ELF-1 (cell line): ENCODE results near the gene EHBP1.
A peak's percentile ranks its signal among the peaks of the same experiment; 100 is the strongest.
"Not testable (repeated sequence)": the region's sequence is repeated elsewhere in the genome, so short reads cannot be mapped to it uniquely, and the experiment has no call there.

ENCODE experiments used
- DNase-seq: peaks from one replicate; pipeline ENCODE4 v3.0.0-alpha.2; 2016; ENCODE audit warnings: low read depth, low spot score

Gene EHBP1

DNA sequence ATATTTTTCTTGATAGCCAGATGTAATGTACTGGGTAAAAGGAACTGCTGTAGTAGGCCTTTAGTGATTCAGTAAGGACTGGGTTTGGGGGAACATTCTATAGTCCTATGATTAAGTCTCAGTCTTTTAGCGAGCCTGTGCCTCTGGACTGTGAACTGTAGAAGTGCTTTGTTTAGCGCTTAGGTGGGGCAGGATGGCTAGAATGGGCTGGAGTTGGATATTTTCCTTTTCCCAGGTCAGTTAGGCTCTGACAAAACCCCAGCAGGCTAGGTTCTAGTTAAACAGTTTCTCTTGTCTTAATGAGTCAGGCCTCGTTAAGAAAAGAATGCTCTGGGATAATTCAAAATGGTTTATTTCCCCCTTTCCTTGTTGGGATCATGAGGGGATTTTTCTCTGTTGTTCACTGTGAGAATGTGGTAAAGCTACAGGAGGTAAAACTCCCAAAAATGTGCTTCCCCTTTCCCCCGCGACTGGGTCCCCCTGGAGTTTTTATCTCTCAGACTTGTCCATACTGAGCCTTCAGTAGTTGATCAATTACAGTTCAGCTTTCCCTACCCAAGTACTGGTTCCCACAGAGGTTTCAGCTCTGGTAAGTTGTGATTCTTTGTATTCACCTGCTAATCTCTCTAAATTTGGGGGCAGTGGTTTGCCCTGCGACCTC is 31.5 kb downstream of the EHBP1 start:
- peak; percentile 12 for DNase-seq

DNA sequence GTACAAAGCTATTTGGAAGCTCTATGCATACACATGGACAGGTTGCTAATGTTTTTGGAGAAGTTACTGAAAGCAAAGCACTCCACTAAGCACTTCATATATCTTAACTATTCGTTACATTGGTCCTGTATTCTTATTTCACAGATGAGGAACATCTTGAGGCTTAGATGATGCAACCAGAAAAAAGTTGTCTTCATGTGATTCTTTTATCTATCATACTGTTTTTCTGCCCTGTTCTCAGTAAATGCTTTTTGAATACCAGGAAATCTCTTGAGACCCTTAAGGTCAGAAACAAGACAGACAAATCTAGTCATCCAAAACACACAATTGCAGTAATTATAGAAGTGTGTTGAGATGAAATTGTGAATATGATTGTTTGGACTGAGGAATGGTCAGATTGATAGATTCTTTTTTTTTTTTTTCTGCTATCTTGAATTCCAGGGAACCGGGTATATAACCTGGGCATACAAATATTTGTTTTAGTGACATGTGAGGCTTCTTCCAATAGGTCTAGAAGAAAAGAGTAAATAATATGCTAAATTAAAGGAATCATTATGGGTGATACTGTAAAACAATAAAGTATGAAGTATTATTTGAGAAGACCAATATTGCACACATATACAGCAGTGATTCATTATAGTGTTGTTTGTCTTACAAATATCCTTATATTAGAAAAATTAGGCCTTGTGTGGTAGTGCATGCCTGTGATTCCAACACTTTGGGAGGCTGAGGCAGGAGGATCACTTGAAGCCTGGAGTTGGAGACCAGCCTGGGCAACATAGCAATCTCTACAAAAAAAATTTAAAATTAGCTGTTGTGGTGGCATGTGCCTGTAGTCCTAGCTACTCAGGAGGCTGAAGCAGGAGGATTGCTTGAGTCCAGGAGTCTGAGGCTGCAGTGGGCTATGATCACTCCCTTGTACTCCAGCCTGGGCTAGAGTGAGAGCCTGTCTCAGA is 33.7 kb downstream of the EHBP1 start:
- no peak for DNase-seq

- no peak for DNase-seq
These were observed 34.7 kb downstream of the EHBP1 start for GRCh38 chr2:62740221-62740620.

DNA sequence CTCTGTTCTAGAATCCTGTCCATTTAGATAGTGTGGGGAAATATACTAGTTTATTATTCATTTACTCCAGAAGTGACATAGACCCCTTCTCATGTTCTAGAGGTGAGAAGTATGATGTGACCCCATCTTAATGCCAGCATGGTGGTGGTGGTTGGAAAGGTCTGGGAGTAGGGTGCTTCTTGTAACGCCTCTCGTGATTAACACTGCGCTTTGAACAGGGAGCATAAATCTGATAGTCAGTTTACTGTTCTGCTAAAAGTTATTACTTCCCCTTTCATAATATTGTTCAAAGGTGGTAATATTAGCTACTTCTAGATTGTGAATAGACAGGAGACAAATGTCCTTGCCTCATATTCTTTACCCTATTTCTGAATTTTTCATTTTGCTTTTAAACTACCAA is 35.6 kb downstream of the EHBP1 start:
- DNase-seq, result no peak

- no peak for DNase-seq
These were observed 36.6 kb downstream of the EHBP1 start for GRCh38 chr2:62741954-62742722.

DNA sequence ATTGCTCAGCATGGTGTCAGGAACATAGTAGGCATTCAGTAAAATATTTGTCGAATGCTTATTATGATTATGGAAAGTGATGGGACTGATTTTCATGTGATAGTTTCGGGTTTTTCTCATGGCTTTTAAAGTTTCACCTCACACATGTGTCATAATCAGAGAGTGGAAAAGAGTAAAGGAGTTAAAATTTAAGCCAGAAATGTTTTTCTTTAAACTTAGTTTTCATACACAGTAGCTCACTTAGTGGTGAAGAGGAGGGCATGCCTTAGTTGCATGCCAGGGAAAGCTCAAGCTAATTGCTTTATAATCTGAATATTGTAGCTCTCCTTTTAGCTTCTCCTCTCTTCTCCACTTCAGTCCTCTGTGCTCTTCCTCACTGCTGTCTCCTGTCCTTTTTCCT is 38.0 kb downstream of the EHBP1 start:
- no peak for DNase-seq

GRCh38 chr2:62744603-62745002 is 39.1 kb downstream of the EHBP1 start:
- DNase-seq, result no peak

GRCh38 chr2:62745891-62746481 is 40.5 kb downstream of the EHBP1 start:
- DNase-seq, result no peak

GRCh38 chr2:62747169-62747568 is 41.7 kb downstream of the EHBP1 start:
- DNase-seq, result no peak

DNA sequence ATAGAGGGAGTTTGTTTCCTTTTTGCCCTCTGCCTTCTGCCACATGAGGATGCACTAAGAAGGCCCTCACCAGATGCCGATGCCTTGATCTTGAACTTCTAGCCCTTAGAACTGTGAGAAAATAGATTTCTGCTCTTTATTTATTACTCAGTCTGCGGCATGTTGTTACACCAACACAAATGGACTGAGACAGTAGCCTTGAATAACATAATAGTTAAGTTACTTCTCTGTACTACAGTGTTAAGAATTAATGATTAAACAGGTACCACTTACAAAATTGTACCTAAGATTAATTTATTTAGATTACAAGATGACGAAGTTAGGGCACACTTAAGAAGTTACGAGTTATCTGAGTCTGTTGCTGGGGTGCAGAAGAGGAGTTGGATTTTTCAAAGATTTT is 42.4 kb downstream of the EHBP1 start:
- no peak for DNase-seq

- DNase-seq, result not testable (repeated sequence)
These were observed 43.6 kb downstream of the EHBP1 start for GRCh38 chr2:62749111-62749510.

- DNase-seq, result no peak
These were observed 51.5 kb downstream of the EHBP1 start for GRCh38 chr2:62757029-62757428.

DNA sequence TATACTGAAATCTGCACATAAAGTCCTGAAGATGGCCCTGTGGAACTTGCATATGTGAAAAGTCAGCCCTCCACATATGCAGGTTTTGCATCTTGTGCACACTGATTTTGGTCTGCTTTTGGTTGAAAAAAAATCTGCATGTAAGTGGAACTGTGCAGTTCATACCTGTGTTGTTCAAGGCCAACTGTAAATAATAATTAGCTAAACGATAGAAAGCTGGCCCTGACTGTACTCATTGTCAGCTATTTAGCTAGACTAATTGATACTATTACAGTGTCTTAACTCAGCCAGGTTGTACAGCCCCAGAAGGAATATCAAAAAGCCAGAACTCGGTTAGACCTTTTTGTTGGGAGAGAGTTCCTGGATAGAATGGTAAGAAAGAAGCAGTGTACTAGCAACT is 54.5 kb downstream of the EHBP1 start:
- DNase-seq, result no peak

- no peak for DNase-seq
These were observed 55.0 kb downstream of the EHBP1 start for GRCh38 chr2:62760555-62760954.

DNA sequence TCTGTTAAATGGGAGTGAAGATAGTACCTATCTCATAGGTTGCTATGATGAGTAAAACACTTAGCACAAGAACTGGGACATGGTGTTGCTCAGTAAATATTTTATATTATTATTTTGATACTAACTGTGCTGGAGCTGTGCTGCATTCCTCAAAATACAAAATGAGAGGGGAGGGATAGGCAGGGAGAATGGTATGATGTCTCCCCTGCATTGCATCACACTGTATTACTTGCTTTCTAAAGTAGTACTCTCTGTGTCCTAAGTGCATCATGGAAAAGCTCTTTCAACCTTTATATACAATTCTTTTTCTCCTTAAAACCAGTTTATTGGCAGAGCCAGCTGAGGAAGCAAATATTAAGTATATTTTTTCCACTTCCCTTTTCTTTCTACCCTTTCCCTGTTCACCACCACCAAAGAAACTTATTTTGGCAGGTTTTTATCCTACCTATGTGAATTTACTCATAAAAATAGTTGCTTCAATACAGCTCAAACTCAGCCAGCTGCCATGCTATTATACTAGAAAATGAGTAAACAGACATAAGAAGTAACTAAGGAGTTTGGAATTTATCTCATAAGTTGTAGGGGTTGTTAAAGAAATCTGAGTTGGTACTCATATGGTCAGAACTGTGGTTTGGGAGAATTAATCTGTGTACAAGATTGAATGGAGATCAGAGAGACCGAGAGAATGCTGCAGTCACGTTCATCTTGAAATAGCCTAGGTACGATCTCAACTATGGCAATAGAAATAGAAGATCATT is 60.3 kb downstream of the EHBP1 start:
- no peak for DNase-seq

DNA sequence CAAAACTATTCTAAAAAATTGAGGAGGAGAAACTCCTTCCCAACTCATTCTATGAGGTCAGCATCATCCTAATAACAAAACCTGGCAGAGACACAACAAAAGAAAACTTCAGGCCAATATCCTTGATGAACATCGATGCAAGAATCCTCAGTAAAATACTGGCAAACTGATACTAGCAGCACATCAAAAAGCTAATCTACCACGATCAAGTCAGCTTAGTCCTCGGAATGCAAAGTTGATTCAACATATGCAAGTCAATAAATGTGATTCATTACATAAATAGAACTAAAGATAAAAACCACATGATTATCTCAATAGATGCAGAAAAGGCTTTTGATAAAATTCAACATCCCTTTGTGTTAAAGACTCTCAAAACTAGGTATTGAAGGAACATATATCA is 63.1 kb downstream of the EHBP1 start:
- no peak for DNase-seq

- no peak for DNase-seq
These were observed 65.1 kb downstream of the EHBP1 start for GRCh38 chr2:62770629-62771028.

DNA sequence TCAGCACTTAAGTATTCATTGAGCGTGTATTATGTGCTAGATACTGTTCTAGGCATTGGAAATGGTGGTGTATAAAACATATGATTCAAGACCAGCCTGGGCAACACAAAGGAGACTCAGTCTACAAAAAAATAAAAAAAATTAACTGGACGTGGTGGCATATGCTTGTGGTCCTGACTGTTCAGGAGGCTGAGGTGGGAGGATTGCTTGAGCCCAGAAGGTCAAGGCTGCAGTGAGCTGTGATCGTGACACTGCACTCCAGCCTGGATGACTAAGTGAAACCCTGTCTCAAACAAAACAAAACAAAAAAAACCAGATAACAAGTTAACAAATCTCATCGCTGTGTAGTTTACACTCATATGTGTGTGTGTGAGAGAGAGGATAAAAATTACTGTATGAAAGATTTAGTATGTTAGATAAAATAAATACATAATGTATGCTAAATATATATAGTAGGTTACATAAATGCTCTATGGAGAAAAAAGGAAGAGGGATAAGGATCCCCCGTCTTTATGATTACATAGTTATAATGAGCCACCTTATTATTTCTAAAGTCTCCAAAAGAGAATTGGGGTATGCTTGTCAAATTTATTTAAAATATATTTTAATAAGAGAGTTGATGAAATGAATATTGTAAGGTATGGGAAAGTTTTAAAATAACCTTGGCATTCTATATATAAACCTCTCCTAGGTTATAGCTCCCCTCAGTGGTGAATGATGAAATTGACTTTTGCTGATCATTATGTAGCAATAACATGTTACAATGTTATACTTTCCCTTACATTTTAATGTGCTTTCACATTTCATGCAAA is 69.2 kb downstream of the EHBP1 start:
- DNase-seq, result no peak

DNA sequence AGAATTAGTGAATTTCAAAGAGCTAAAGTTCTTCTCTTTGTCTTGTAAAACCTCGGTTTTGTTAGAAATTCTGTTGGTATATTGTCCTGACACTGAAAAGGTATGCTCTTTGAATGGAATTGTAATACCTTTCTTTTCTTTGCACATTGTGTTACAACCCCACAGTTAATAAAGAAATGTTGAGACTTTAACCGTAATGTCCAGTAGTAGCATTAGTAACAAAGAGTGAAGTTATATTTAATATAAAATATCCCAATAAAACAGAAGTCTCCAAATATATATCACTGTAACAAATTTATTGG is 69.8 kb downstream of the EHBP1 start:
- DNase-seq, result no peak

GRCh38 chr2:62783679-62784078 is 78.2 kb downstream of the EHBP1 start:
- no peak for DNase-seq
